NCI-H446 (cell line): ENCODE results near the gene ZNF236.
"Not testable (repeated sequence)": the region's sequence is repeated elsewhere in the genome, so short reads cannot be mapped to it uniquely, and the experiment has no call there.

Source experiments
- DNase-seq, 2 experiments: peaks; one replicate each; lab custom pipeline; 2025; lab: John Stamatoyannopoulos, UW

Gene ZNF236

DNA sequence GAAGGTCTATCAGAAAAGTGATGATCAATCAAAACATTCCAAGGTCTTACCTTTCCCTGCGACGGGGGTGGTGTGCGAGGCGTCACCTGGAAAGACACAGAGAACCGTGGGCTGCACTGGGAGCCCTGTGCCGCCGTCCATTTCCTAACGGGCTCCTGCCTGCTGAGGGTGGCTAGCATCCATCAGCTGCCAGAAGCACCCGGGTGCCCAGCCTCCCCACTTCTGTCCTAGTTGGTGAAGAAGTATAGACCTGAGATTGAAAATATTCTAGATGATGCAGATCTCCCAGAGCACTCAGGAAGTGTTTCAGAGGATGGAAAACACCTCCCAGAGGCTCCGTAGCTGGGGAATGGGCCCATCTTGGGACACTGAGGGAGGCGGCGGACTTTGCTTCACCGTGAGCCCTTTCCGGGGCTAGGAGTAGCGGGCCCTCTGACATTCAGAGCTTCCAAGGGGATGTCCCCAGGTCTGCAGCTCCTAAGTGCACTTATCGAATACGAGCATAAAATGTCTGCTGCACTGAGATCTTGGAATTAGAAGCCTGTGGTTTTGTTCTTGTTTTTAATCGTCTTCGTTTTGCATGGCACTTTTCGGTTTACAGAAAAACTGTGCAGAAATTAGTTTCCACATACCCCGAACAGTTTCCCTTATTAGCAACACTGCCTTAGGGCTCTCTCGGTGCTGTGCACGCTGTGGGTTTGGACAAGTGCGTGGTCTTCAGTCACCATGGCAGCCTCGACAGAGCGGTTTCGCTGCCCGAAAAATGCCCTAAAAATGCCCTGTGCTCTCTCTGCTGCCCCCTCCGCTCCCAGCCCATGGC, 166.7 kb downstream of the ZNF236 start:
- no peak for DNase-seq

DNA sequence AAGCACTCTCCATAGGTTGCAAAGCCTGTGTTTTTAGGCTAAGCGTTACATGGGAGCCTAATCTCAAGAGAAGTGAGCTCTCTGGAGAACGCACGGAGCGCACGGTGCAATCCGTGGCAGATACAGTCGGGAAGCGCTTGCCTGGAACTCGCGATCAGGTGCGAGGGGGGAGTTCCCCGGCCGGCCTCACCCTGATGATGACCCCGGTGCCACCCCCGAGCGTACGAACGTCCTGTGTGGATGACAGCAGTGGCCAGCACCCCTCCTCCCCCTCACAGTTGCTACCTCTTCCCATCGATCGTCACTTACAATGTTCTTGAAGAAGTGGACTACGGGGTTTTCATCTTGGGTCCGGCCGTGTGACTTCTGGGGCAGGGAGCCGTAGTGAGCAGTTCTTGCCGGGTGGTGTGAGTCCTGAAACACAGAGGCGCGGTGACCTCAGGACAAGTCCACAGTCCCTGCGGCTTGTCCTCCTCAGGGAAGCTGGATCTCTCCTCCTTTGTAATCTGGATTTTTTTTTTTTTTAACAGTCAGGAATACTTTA, 167.4 kb downstream of the ZNF236 start:
- no peak for DNase-seq

DNA sequence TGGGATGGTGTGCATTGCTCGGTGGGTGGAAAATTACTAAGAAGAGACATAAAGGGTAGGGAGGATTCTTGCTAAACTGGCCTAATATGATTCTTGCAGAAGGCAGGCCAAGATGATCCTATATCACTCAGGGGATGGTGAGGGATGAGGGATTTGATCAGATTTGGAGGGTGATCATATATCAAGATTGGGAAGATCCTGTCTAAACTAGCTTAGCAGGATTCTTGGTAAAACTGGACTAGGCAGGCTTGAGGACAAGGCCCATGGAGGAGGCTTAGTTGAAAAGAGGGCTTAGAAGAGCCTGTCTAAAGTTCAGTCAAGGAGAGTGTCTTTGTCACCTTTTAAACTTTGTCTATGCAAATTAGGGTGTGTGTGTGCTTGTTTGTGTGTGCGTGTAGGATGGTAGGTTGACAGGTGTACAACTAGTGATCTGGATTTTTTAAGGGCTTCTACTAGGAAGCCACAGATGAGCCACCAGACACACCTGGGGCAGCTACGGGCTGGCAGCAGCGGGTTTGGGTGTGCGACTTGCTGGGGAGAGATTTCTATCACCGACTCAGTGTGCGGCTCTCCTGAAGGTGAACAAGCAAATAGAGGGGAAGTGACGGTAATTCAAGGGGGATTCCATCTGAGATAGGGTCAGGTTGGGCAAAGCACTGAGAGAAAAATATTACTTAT, 168.1 kb downstream of the ZNF236 start:
- DNase-seq, result not testable (repeated sequence)

DNA sequence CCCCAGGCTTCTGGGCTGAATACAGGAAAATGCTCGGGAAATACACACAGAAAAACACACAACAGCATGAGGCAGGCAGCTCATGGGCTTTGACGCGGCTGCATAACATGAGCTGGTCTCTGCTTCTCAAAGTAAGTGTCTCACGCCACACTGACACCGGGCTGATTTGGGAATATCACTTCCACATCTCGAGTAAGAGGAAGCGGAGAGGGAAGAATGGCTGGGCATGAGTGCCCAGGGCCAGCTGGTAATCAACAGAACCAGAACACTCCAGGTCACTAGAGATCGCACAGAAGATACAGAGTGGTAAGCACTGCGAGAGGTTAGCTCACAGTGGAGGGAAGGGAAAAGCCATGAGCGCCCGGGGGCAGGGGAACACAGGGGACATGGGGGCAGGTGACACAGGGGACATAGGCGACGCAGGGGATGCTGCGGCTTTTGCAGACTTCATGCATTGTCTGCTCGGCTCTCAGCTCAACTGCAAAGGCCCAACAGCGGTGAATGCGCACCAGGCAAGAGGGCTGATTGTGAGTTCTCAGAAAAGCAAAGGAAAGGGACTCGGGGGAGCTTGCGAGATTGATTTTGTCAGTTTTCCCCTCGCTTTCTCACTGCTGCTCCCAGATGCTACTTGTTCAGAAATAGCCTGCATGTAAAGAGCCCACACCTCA, 168.8 kb downstream of the ZNF236 start:
- DNase-seq, result no peak

DNA sequence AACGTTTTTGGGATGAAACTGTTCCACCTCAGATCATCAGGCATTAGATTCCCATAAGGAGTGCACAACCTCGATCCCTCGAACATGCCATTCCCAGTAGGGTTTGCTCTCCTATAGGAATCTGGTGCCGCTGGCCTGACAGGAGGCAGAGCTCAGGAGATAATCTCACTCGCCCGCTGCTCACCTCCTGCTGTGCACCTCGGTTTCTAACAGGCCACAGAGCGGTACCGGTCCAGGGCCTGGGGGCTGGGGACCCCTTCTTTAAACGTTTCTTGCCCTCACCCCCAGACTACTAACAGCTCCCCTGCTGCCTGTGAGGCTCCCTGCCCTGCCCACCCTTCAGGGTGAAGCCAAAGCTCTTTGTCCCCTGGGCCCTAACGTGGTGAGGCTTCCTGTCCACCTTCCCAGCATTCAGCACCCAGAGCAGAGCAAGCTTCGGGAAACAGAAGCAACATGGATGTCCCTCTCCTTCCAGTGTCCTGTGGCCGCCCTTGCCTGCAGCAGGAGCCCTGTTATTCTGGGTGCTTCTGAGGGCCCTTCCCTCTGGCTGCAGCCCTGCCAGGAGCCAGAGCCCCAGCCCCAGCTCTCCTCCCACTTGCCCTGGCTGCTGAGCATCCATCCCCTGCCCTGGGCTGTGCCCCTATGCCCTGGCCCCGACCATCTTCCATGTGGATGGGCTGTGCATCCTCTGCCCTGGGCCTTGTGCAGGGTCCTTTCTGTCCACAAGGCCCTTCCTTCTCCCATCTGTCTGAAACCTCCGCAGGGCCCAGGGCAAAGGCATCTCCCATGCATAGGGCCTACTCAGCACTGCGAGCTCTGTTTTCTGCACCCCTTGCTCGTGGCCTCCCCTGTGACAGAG, 170.1 kb downstream of the ZNF236 start:
- no peak for DNase-seq

DNA sequence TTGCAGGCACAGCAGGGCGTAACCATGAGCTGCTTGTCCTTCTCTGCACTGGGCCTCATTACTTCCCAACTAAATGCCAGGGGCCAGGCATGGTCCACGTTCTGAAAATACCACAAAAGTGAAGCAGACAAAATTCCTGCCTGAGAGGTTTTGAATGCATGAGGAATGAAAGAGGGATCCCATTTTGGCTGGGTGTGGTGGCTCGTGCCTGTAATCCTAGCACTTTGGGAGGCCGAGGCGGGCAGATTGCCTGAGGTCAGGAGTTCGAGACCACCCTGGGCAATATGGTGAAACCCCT, 170.7 kb downstream of the ZNF236 start:
- no peak for DNase-seq

DNA sequence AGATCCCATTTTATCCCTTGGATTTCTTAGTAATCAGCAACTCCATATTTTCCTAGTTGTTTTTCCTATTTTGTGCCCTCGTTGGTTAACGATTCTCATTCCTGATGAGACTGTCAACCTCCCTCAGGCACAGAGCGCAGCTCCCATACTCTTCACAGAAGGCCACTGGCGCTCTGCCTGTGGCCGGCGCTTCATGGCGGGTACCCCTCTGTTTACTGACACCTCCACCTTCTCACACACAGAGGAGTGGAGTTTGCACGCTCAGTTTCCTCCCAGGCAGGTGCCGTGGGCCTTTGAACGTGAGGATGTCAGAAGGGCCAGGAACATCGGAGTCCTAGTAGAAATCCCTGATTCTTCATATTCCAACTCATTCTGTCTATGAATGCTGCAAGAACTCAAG, 171.2 kb downstream of the ZNF236 start:
- DNase-seq, result no peak

DNA sequence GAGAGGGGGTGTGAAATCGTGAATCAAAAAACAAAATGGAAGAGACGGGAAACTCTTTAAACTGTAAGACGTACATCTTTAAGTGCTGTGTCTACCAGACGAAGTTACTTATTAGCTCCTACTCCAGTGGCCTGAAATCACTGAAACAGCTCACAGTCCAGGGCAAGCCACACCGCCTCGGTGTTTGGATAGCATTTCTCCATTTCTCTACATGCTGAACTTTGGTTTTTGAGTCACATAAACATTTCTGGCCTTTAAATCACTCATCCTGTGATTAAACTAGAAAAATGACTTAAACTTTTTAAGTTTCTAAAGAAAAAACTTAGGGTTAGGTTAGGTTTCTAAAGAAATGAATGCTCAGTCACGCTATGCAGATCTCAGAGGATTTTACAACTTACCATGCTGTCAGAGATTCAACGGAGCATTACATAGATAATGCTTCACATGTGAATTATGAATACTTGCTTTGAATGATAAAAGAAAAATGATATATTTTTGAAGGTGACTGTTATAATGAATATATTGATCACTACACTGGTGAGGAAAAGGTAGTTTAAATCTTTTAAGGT, 171.8 kb downstream of the ZNF236 start:
- no peak for DNase-seq

DNA sequence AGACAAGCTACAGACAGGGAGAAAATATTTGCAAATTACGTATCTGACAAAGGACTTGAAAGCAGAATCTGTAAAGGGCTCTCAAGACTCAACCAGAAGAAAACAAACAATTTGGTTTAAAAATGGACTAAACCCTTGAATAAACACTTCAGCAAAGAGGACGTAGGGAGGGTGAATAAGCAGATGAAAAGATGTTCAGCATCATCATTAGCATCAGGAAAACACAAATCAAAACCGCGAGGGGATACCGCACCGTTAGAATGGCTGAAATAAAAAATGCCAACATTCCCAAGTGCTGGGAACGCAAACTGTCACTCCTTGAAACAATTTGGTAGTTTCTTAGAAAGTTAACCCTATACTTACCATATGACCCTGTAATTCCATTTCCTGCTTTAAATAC, 173.5 kb downstream of the ZNF236 start:
- no peak for DNase-seq

DNA sequence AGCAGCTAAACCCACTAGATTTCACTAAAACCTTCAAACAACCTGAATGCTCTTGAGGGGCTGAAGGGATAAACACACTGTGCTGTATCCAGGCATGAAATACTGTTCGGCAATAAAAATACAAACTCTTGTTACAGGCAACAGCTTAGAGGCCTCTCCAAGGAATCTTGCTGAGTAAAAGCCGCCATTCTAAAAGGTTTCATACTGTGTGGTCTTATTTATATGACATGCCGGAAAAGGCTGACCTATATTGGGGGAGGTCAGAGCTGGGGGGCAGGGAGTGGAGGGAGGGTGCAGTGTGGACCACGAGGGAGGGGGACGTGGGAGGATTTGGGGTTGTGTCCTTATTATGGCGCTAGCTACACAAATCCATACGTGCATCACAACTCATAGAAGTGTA, 174.1 kb downstream of the ZNF236 start:
- no peak for DNase-seq

DNA sequence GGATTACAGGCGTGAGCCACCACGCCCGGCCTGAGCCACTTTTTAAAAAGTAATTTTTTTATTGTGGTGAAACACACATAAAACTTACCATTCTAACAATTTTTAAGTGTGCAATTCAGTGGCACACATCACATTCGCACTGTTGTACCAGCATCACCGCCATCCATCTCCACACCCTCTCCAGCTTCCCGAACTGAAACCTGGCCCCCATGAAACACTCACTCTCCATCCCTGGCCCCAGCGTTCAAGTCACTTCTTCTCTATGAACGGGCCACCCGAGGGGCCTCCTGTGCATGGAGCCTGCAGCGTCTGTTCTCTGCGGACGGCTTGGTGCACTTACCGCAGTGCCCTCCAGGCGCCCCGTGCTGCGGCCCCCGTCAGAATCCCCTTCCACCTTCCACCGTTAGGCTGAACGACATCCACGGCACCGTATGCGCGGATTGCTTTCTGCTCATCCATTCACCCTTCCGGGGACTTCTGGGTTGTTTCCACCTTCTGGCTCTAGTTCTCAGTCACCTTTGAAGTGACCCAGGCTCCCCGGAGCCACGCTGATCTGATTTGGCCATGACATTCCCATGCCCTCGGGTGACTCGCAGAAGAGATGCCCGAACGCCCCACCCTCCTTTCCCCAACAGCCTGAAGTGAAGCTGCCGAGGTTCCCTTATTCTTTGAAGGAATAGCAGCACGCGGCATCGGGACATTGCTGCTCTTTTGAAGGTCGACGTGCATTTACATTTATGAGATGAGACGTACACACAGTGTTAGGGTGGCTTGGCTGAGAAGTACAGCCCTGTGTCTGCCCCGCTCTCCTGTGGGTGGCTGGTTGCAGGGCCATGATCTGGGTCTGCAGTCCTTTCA, 175.8 kb downstream of the ZNF236 start:
- no peak for DNase-seq

DNA sequence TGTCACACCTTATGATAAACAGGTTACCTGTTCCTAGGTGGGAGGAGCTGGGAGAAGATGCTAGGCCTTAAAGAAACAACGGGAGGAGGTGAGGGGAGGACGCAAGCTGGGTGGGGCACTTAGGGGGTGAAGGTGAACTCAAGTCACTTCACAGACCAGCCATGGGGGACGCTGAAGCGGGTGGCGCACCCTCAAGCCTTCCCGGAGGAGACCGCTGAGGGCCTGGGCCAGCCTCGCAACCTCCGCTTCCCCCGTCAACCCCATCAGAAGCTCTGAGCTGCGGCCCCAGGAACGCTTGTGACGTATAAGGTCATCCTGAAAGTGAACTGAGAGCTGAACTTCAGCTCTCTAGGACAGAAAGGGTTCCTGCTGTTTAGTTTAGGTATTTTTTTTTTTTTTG, 176.7 kb downstream of the ZNF236 start:
- DNase-seq, result no peak

DNA sequence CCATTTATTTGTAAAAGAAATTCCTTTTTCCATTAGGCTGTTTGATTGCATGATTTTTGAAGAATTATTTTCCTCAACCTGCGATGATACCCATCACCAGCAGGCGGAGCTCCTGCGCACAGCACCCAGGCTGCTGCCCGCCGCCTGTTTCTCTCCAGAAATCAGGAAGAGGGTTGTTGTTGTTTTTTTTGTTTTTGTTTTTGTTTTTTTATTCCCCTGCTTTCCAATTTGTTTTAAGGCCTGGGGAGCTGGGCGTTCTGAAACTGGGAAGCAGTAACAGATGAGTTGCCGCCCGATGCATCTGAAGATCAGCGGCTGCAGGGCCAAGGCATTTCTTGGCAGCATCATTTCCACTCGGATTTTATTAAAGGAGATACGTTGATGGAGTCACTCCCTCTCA, 178.2 kb downstream of the ZNF236 start:
- DNase-seq, result peak in 1 of 2 experiments; percentile 45

DNA sequence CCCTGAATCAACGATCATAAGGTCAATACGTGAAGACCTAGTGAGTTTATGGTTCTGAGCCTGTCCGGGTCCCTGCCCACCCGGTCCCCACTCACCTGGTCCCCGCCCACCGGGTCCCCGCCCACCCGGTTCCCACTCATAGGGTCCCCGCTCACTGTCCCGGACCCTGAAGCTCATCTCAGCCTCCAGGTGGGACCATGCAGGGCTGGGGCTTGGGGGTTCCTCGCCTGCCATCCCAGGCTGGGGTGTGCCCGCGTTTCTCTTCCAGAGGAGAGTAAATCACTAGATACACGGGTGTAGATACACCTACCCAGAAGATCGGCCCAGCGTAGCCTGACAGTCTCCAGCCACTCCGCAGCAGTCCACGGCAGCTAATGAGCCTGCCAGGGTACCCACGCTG, 178.7 kb downstream of the ZNF236 start:
- DNase-seq, result no peak

DNA sequence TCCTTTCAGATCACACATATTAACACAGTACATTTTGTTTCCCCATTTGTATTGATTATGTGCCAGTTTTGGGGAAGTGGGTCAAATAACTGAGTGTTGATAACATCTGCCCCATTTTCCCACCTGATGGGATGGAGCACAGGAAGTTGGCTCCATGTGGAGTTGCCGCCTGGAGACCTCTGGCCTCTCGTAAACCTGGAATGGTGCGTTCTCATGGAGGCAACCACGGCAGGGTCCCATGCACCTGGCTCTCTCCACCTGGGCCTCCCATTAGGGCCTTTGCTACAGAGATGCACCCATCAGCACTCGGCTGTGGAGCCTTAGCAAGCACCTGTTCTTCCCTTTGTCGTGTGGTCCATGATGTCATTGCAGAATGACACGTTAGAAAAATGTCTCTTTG, 179.6 kb downstream of the ZNF236 start:
- DNase-seq, result no peak

DNA sequence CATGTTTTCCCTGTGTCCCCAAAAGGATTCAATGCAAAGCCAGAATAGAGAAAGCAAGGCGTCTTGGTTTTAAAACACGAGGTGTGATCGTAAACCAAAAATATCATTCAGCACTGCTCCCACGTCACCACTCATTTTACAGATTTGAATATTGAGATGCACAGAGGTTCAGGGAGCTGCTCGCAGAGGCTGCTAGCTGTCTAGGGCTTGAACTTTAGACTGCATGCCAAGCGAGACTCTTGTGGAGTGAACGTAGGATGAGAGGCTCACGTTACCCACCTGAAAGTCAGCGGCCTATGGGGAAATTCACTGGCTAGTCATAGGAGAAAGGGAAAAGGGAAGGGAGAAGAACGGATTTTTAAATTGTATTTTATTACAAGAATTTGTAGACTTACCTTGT, 180.1 kb downstream of the ZNF236 start:
- no peak for DNase-seq

DNA sequence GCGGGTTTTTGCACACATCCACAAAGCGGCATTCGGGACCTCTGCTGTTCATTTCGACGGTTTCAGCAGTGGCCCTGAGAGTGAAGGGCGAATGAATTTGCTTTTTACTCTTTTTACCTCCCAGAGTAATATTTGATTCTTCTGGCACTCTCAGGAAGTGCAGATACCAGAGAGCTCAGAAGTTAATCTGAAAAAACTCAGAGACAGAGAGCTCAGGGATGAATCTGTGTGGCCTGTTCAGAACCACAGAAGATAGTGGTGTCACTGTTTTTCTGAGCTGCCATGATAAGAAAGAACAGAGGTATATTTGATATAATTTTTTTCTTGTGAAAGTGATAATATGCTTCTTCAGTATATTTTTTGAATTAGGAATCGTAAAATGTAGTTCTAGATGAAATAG, 181.0 kb downstream of the ZNF236 start:
- no peak for DNase-seq

DNA sequence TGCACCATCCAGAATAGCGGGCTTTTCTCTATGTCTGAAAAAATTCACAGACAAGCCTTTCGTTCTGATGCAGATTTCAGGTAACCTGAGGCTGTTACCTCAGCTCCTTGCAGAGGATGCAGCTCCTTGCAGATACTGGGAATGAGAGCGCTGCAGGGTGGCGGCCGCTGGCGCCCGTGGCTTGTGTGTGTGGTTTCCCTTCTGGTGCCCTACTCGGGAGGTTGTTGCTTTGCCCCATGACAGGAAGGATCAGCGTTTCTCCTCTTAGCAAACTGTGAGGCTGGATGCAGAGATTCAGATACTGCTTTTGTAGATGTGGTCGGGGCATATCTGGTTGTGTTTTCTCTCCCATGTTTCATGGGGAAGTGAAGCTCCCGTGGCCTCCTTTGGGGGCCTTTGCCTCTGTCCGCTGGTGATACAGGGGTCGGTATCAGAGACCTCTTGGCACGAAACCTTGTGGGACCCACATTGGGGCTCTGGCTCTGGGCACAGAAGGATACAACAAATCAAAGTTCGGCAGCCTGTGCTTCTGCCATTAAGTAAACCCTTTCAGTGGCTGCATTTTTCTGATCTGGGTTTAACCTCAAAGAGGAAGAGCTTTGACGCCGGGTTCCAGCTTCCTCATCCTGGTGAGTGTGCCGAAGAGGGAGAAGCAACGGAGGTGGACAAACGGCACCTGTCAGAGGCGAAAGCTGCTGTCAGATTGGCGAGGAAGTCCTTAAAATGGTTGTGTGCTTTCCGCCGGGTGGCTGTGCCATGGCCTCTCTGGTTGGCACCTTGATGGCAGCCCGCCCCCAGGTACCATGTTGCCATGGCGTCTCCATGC, 182.4 kb downstream of the ZNF236 start:
- DNase-seq, result no peak

DNA sequence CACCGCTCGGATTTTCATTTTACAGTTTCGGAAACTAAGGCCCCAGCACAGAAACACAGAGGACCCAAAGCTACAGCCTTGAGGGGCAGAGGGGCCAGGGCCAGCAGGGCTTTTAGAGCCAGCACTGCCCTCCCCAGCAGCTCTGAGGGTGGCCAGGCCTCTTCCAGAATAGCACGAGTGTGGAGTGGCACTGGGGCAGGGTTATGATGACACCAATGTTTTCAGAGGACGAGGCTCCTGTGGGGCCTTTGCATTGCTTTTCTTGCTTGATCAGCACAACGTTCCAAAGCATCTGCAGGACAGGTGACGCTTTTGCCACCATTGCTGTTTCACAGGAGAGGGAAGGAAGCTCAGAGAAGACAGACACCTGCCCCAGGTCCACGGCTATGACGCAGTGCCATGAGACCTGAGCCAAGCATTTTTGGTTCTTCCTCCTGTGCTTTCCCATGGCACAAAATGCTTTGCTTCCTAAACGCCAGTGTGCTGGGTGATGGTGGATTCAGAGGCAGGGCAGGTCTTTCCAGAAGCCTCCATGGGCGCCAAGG, 183.4 kb downstream of the ZNF236 start:
- no peak for DNase-seq
